DND-41 (cell line): Measurements from ENCODE around the gene RNASE7.

ENCODE experiments used
- ATAC-seq: fragments of 200-7000 bp; cut with Tn5 transposase; 3 replicates; pipeline ENCODE4 v1.9.1; 2021; ENCODE audit warnings: low read depth; ENCODE audit not compliant: insufficient read depth
- DNase-seq: peaks from one replicate; pipeline ENCODE4 v3.0.0-alpha.2; 2020
- H2AFZ ChIP-seq: 2 replicates; pipeline ENCODE4 v1.6.0; 2012; ENCODE audit warnings: low read depth, low read length
- H3K27ac ChIP-seq: 2 replicates; pipeline ENCODE4 v1.5.1; 2012; ENCODE audit warnings: low read length, inconsistent platforms
- H3K27me3 ChIP-seq: fragments of 200-600 bp; sonication (generic); 2 replicates; pipeline ENCODE4 v1.6.0; 2012; ENCODE audit warnings: low read length, mild to moderate bottlenecking, inconsistent platforms; ENCODE audit not compliant: insufficient read depth, poor library complexity
- H3K36me3 ChIP-seq: 2 replicates; pipeline ENCODE4 v1.5.1; 2012; ENCODE audit warnings: low read length, inconsistent platforms; ENCODE audit not compliant: insufficient read depth
- H3K4me1 ChIP-seq: 2 replicates; pipeline ENCODE4 v1.5.1; 2012; ENCODE audit warnings: mild to moderate bottlenecking, low read length; ENCODE audit not compliant: insufficient read depth
- H3K4me2 ChIP-seq: 2 replicates; pipeline ENCODE4 v1.6.0; 2012; ENCODE audit warnings: mild to moderate bottlenecking, moderate library complexity, low read length, inconsistent platforms; ENCODE audit not compliant: insufficient read depth
- H3K4me3 ChIP-seq, 2 experiments: fragments of 200-600 bp in 1 of 2; shearing (Covaris generic) in 1 of 2; 2 replicates each; pipeline ENCODE4 v1.5.1; 2012 to 2016; ENCODE audit warnings: inconsistent platforms in 2 of 2, low read length in 2 of 2, mild to moderate bottlenecking in 2 of 2, low read depth in 1 of 2, moderate library complexity in 1 of 2
- H3K79me2 ChIP-seq: 2 replicates; pipeline ENCODE4 v1.6.0; 2012; ENCODE audit warnings: low read length, inconsistent platforms; ENCODE audit not compliant: insufficient read depth
- H3K9ac ChIP-seq: 2 replicates; pipeline ENCODE4 v1.6.0; 2012; ENCODE audit warnings: low read depth, mild to moderate bottlenecking, inconsistent platforms, low read length, moderate library complexity
- H3K9me3 ChIP-seq: 2 replicates; pipeline ENCODE4 v1.5.1; 2012; ENCODE audit warnings: low read length, moderate library complexity, mild to moderate bottlenecking, inconsistent platforms; ENCODE audit not compliant: insufficient read depth, severe bottlenecking
- H4K20me1 ChIP-seq: 2 replicates; pipeline ENCODE4 v1.6.0; 2012; ENCODE audit warnings: low read length; ENCODE audit not compliant: insufficient read depth
- CTCF ChIP-seq: IDR thresholded peaks from 2 replicates; pipeline ENCODE4 v1.5.1; 2012; ENCODE audit warnings: borderline replicate concordance, low read length, moderate library complexity, mild to moderate bottlenecking; ENCODE audit not compliant: poor library complexity, severe bottlenecking; ENCODE audit errors: extremely low read depth
- EZH2 ChIP-seq: IDR thresholded peaks from 3 replicates; pipeline ENCODE4 v1.6.1; 2012; ENCODE audit warnings: borderline replicate concordance, low read depth, mild to moderate bottlenecking, moderate library complexity, low read length, inconsistent platforms; ENCODE audit not compliant: severe bottlenecking

The RNASE7 gene

GRCh38 chr14:21048638-21049037 is 6.5 kb downstream of the RNASE7 start:
- Histone ChIP-seq H3K79me2 (no peaks in the 10 kb centered on the region), H3K27ac (no peak overlapping the region), H3K36me3 (no peaks in the 10 kb centered on the region), H2AFZ (no peak overlapping the region), H3K9me3 (no peaks in the 10 kb centered on the region), H3K4me3 (no peak overlapping the region), H3K4me2 (no peak overlapping the region), H3K27me3 (peaks cover 40% of the 10 kb centered on the region), H4K20me1 (no peaks in the 10 kb centered on the region), H3K9ac (no peak overlapping the region), H3K4me1 (0 out of 2 replicates have a peak, but pooled peaks cover 6% of the 10 kb centered on the region)
- TF ChIP-seq CTCF (no peak), EZH2 (no peak)
- ATAC-seq (no peak), DNase-seq (no peak)

- Histone ChIP-seq H2AFZ (no peak overlapping the region), H3K4me3 (no peak overlapping the region), H3K4me1 (0 out of 2 replicates have a peak, but pooled peaks cover 4% of the 10 kb centered on the region), H3K9ac (no peak overlapping the region), H3K9me3 (no peaks in the 10 kb centered on the region), H3K4me2 (no peak overlapping the region), H3K79me2 (no peaks in the 10 kb centered on the region), H4K20me1 (no peaks in the 10 kb centered on the region), H3K36me3 (no peaks in the 10 kb centered on the region), H3K27me3 (peaks cover 43% of the 10 kb centered on the region), H3K27ac (no peak overlapping the region)
- DNase-seq (no peak), ATAC-seq (no peak)
- TF ChIP-seq EZH2 (no peak), CTCF (no peak)
Measured at GRCh38 chr14:21049271-21049673, 7.1 kb downstream of the RNASE7 start.

- H3K27me3 ChIP-seq, result peaks cover 38% of the 10 kb centered on the region
- no peaks in the 10 kb centered on the region for H3K36me3 ChIP-seq
- no peaks in the 10 kb centered on the region for H3K9me3 ChIP-seq
- no peaks in the 10 kb centered on the region for H4K20me1 ChIP-seq
- no peaks in the 10 kb centered on the region for H3K4me1 ChIP-seq
- H3K79me2 ChIP-seq, result no peaks in the 10 kb centered on the region
- ATAC-seq (no peak), DNase-seq (no peak)
- H3K4me2 ChIP-seq, result no peak overlapping the region
- H3K9ac ChIP-seq, result no peak overlapping the region
- TF ChIP-seq CTCF, result no peak
- TF ChIP-seq EZH2, result no peak
- H3K4me3 ChIP-seq, result no peak overlapping the region
- no peak overlapping the region for H3K27ac ChIP-seq
- H2AFZ ChIP-seq, result no peak overlapping the region
Measured at GRCh38 chr14:21050597-21050996, 8.4 kb downstream of the RNASE7 start.
